Measurements from ENCODE around the gene LNPEP. TPM values are rescaled to one million over a fixed set of nuclear protein-coding genes. Genes with fewer than 3 reads are reported as not detected.

LNPEP gene
- total RNA-seq, 1 donor from 2014 or later: 53.0 TPM

- ATAC-seq (peak; percentile 88), DNase-seq (no peak)
- intact Hi-C loops (cut with micrococcal nuclease): no loop called here
These were observed 16.4 kb downstream of the LNPEP start for GRCh38 chr5:96952118-96952750.

- no peak for DNase-seq
- peak; percentile 24 for ATAC-seq
- intact Hi-C loops (cut with micrococcal nuclease): no loop called here
These were observed 17.3 kb downstream of the LNPEP start for GRCh38 chr5:96952974-96953730.

- ATAC-seq (no peak), DNase-seq (no peak)
- intact Hi-C loops (cut with micrococcal nuclease): no loop called here
These were observed 21.6 kb downstream of the LNPEP start for GRCh38 chr5:96957254-96958049.

- intact Hi-C loops (cut with micrococcal nuclease): no loop called here
- no peak for ATAC-seq
- DNase-seq: no peak
These were observed 23.1 kb downstream of the LNPEP start for GRCh38 chr5:96958977-96959376.

GRCh38 chr5:96961053-96961452 is 25.2 kb downstream of the LNPEP start:
- DNase-seq: no peak
- ATAC-seq: no peak
- intact Hi-C loops (cut with micrococcal nuclease): no loop called here

GRCh38 chr5:96962540-96962991 is 26.7 kb downstream of the LNPEP start:
- intact Hi-C loops (cut with micrococcal nuclease): no loop called here
- peak; percentile 16 for ATAC-seq
- DNase-seq: no peak

GRCh38 chr5:96963267-96963666 is 27.4 kb downstream of the LNPEP start:
- DNase-seq (peak; percentile 48), ATAC-seq (peak; percentile 91)
- intact Hi-C loops (cut with micrococcal nuclease): no loop called here

- no peak for DNase-seq
- no peak for ATAC-seq
- intact Hi-C loops (cut with micrococcal nuclease): no loop called here
These were observed 30.9 kb downstream of the LNPEP start for GRCh38 chr5:96966801-96967200.

- DNase-seq: no peak
- no peak for ATAC-seq
- intact Hi-C loops (cut with micrococcal nuclease): no loop called here
These were observed 31.5 kb downstream of the LNPEP start for GRCh38 chr5:96967400-96967799.

- intact Hi-C loops (cut with micrococcal nuclease): no loop called here
- DNase-seq (no peak), ATAC-seq (peak; percentile 85)
These were observed 32.2 kb downstream of the LNPEP start for GRCh38 chr5:96968074-96968473.

GRCh38 chr5:96968614-96969013 is 32.7 kb downstream of the LNPEP start:
- peak; percentile 71 for ATAC-seq
- DNase-seq: no peak
- intact Hi-C loops (cut with micrococcal nuclease): no loop called here

- ATAC-seq: no peak
These were observed 33.5 kb downstream of the LNPEP start for GRCh38 chr5:96969366-96969765.

GRCh38 chr5:96972599-96973334 is 36.9 kb downstream of the LNPEP start:
- ATAC-seq (no peak), DNase-seq (no peak)
- intact Hi-C loops (cut with micrococcal nuclease): no loop called here

More at GRCh38 chr5:96969366-96969765, 33.5 kb downstream of the LNPEP start:
- no peak for DNase-seq
- intact Hi-C loops (cut with micrococcal nuclease): no loop called here

GRCh38 chr5:96973532-96974401 is 37.9 kb downstream of the LNPEP start:
- ATAC-seq: no peak
- DNase-seq: no peak
- intact Hi-C loops (cut with micrococcal nuclease): no loop called here

- intact Hi-C loops (cut with micrococcal nuclease): no loop called here
- ATAC-seq (peak; percentile 24), DNase-seq (no peak)
These were observed 39.8 kb downstream of the LNPEP start for GRCh38 chr5:96975656-96976055.

- no peak for DNase-seq
- intact Hi-C loops (cut with micrococcal nuclease): no loop called here
- peak; percentile 88 for ATAC-seq
These were observed 41.3 kb downstream of the LNPEP start for GRCh38 chr5:96977228-96977627.

- intact Hi-C loops (cut with micrococcal nuclease): no loop called here
- DNase-seq (no peak), ATAC-seq (no peak)
These were observed 43.1 kb downstream of the LNPEP start for GRCh38 chr5:96978812-96979449.
